CD14-positive monocyte (primary cell): ENCODE results near the gene LDLRAD4. TPM values are rescaled to one million over a fixed set of nuclear protein-coding genes. Genes with fewer than 3 reads are reported as not detected.

ENCODE experiments used
- DNase-seq, 3 donors: peaks; one replicate each; pipeline ENCODE4 v3.0.0-alpha.2; 2011 to 2022
- H2AFZ ChIP-seq: 2 replicates; pipeline ENCODE4 v1.6.0; 2012; ENCODE audit warnings: mild to moderate bottlenecking, low read depth, low read length, inconsistent platforms; ENCODE audit not compliant: insufficient read depth, poor library complexity, severe bottlenecking
- H3K27ac ChIP-seq, 2 donors: 1 replicate in 1 of 2; 2 replicates in 1 of 2; pipeline ENCODE4 v1.5.1; 2012 to 2013; ENCODE audit warnings: low read length in 2 of 2, control low read depth in 1 of 2, inconsistent platforms in 1 of 2, low read depth in 1 of 2, mild to moderate bottlenecking in 1 of 2
- H3K27me3 ChIP-seq, 2 donors: one replicate each; pipeline versions ENCODE4 v1.6.0 to v1.6.1; 2011 to 2013; ENCODE audit warnings: low read length in 2 of 2; ENCODE audit not compliant: control insufficient read depth in 2 of 2, insufficient read depth in 2 of 2
- H3K36me3 ChIP-seq, 2 donors: replicated peaks in 1 of 2; 1 replicate in 1 of 2; 2 replicates in 1 of 2; pipeline versions ENCODE4 v1.5.1 to v1.6.1; 2012 to 2013; ENCODE audit warnings: low read length in 2 of 2, control low read depth in 1 of 2, inconsistent platforms in 1 of 2, mild to moderate bottlenecking in 1 of 2; ENCODE audit not compliant: insufficient read depth in 2 of 2, control insufficient read depth in 1 of 2
- H3K4me1 ChIP-seq, 2 donors: 1 replicate in 1 of 2; 2 replicates in 1 of 2; pipeline versions ENCODE4 v1.5.1 to v1.6.1; 2012 to 2013; ENCODE audit warnings: low read length in 2 of 2, control low read depth in 1 of 2, inconsistent platforms in 1 of 2, mild to moderate bottlenecking in 1 of 2, moderate library complexity in 1 of 2; ENCODE audit not compliant: insufficient read depth in 2 of 2, control insufficient read depth in 1 of 2
- H3K4me2 ChIP-seq: replicated peaks from 2 replicates; pipeline ENCODE3; 2012; ENCODE audit warnings: low read length, moderate library complexity, mild to moderate bottlenecking; ENCODE audit not compliant: poor library complexity, severe bottlenecking; ENCODE audit errors: extremely low read depth
- H3K4me3 ChIP-seq, 3 experiments: fragments of 200-600 bp in 1 of 3; sonication (generic) in 1 of 3; replicated peaks in 1 of 3; 1 replicate in 2 of 3; 2 replicates in 1 of 3; pipeline ENCODE4 v1.5.1; 2011 to 2013; ENCODE audit warnings: low read length in 3 of 3, mild to moderate bottlenecking in 3 of 3, control low read depth in 2 of 3, low read depth in 2 of 3, inconsistent platforms in 1 of 3, moderate library complexity in 1 of 3
- H3K79me2 ChIP-seq: 2 replicates; pipeline ENCODE4 v1.6.0; 2012; ENCODE audit warnings: mild to moderate bottlenecking, control low read depth, inconsistent platforms, low read length, moderate library complexity; ENCODE audit not compliant: insufficient read depth
- H3K9ac ChIP-seq: 2 replicates; pipeline ENCODE4 v1.6.0; 2017; ENCODE audit warnings: low read length, mild to moderate bottlenecking; ENCODE audit not compliant: insufficient read depth, poor library complexity, severe bottlenecking
- H3K9me3 ChIP-seq, 2 donors: replicated peaks in 1 of 2; 1 replicate in 1 of 2; 2 replicates in 1 of 2; pipeline versions ENCODE4 v1.5.1 to v1.6.1; 2012 to 2013; ENCODE audit warnings: low read length in 2 of 2, control low read depth in 1 of 2; ENCODE audit not compliant: control insufficient read depth in 1 of 2, insufficient read depth in 1 of 2
- H4K20me1 ChIP-seq: 2 replicates; pipeline ENCODE4 v1.6.0; 2012; ENCODE audit warnings: mild to moderate bottlenecking, low read length, control low read depth, moderate library complexity; ENCODE audit not compliant: insufficient read depth
- H3K27ac Mint-ChIP-seq, 7 donors: one replicate each; pipeline ENCODE4 v1.8.0; 2020; ENCODE audit warnings: mild to moderate bottlenecking in 7 of 7, mixed read lengths in 7 of 7, moderate library complexity in 6 of 7, inconsistent platforms in 2 of 7
- H3K27me3 Mint-ChIP-seq, 3 donors: one replicate each; pipeline ENCODE4 v1.8.0; 2021 to 2022; ENCODE audit warnings: low read depth in 3 of 3, mild to moderate bottlenecking in 3 of 3, mixed read lengths in 3 of 3, moderate library complexity in 3 of 3, inconsistent platforms in 1 of 3
- H3K36me3 Mint-ChIP-seq, 2 donors: one replicate each; pipeline ENCODE4 v1.8.0; 2020; ENCODE audit warnings: mixed read lengths in 2 of 2, inconsistent platforms in 1 of 2, mild to moderate bottlenecking in 1 of 2
- H3K4me1 Mint-ChIP-seq: one replicate; pipeline ENCODE4 v1.8.0; 2020; ENCODE audit warnings: mild to moderate bottlenecking, mixed read lengths
- H3K4me3 Mint-ChIP-seq, 2 donors: one replicate each; pipeline ENCODE4 v1.8.0; 2020; ENCODE audit warnings: mild to moderate bottlenecking in 2 of 2, mixed read lengths in 2 of 2, moderate library complexity in 1 of 2
- H3K9me3 Mint-ChIP-seq, 7 donors: one replicate each; pipeline ENCODE4 v1.8.0; 2020 to 2022; ENCODE audit warnings: mixed read lengths in 7 of 7, mild to moderate bottlenecking in 6 of 7, moderate library complexity in 6 of 7, inconsistent platforms in 2 of 7
- WGBS: methylation state at CpG from one replicate; pipeline ENCODE4 v1.1.5; 2013; ENCODE audit warnings: missing lambda C conversion rate; ENCODE audit not compliant: insufficient coverage; 5-methylcytosine and 5-hydroxymethylcytosine counted together
- intact Hi-C, 2 donors: fragments of 100-400 bp; cut with micrococcal nuclease; formaldehyde crosslinking; loops; one replicate each; pipeline versions ENCODE4 v1.15.0 to v1.15.1; 2023
- polyA plus RNA-seq, 3 donors: library from polyadenylated mRNA; depleted of rRNA in 1 of 3; unstranded in 2 of 3; stranded (reverse) in 1 of 3; fragments of 300-500 nt in 2 of 3; fragments of >200 nt in 1 of 3; fragmentation: Illumina TruSeq in 2 of 3; gene quantifications; 1 replicate in 2 of 3; 2 replicates in 1 of 3; pipeline ENCODE4 v1.2.3, GENCODE V29; 2012 to 2021
- TF ChIP-seq, protein P1 (sequence below): fragments of 200-600 bp; IDR thresholded peaks from one replicate; pipeline ENCODE4 v1.8.0; 2022; ENCODE audit warnings: antibody characterized with exemption, mild to moderate bottlenecking

Gene LDLRAD4
- polyA plus RNA-seq, 3 donors = 13.5 to 15.4 (median 13.8) TPM

DNA sequence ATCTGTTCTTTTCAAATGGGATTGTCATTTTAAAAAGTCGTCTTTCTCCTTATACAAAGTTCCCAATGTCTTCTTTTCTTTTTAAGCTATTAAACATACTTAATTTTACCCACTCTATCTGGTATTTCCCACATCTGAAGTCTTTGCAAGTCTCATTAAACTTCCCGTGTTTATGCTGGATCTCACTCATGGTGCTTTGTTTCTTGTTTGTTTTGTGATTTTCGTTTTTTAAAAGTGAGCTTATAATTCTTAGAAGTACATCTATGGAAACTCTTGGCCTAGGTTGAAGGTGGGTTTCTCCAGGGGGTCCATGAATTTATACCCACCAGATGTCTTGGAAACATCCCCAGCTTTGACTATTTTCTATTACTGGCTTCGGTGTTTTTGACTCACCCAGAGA is 299.8 kb downstream of the LDLRAD4 start:
- Histone ChIP-seq H3K4me3 (no peak overlapping the region), H2AFZ (no peak overlapping the region), H3K9me3 (peaks cover 0 to 8% of the 10 kb centered on the region in 2 donors), H3K4me2 (no peak overlapping the region), H3K4me1 (no peaks in the 10 kb centered on the region), H3K27ac (no peak overlapping the region), H3K79me2 (no peaks in the 10 kb centered on the region), H4K20me1 (peaks cover 47% of the 10 kb centered on the region), H3K36me3 (peaks cover 26 to 36% of the 10 kb centered on the region in 2 donors), H3K9ac (no peak overlapping the region), H3K27me3 (no peaks in the 10 kb centered on the region)
- H3K4me3 Mint-ChIP-seq = no peak overlapping the region
- H3K4me1 Mint-ChIP-seq = peaks cover 11% of the 10 kb centered on the region
- intact Hi-C loops = no loop called here
- TF ChIP-seq, protein P1, sequence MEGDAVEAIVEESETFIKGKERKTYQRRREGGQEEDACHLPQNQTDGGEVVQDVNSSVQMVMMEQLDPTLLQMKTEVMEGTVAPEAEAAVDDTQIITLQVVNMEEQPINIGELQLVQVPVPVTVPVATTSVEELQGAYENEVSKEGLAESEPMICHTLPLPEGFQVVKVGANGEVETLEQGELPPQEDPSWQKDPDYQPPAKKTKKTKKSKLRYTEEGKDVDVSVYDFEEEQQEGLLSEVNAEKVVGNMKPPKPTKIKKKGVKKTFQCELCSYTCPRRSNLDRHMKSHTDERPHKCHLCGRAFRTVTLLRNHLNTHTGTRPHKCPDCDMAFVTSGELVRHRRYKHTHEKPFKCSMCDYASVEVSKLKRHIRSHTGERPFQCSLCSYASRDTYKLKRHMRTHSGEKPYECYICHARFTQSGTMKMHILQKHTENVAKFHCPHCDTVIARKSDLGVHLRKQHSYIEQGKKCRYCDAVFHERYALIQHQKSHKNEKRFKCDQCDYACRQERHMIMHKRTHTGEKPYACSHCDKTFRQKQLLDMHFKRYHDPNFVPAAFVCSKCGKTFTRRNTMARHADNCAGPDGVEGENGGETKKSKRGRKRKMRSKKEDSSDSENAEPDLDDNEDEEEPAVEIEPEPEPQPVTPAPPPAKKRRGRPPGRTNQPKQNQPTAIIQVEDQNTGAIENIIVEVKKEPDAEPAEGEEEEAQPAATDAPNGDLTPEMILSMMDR = no peak
- H3K36me3 Mint-ChIP-seq = peaks cover 45 to 56% of the 10 kb centered on the region in 2 donors
- WGBS = no CpG with 5 or more reads among the region's 4 CpGs
- H3K27ac Mint-ChIP-seq = no peak overlapping the region
- peaks cover 7 to 17% (median 13%) of the 10 kb centered on the region in 7 donors for H3K9me3 Mint-ChIP-seq
- DNase-seq = no peak
- no peaks in the 10 kb centered on the region for H3K27me3 Mint-ChIP-seq

DNA sequence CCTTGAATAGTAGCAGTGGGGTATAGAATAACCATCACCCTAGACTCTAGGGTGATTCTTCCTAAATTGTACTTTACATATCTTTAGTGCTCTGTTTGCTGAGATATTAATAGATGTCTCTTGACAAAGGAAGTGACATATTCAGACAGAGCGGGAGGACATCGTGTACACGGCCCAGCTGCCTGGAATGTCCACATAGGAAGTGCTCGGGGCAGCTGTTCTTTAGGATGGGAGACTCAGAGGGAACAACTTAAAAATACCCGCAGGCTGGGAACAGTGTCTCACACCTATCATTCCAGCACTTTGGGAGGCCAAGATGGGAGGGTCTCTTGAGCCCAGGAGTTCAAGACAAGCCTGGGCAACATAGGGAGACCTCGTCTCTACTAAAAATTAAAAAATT is 301.7 kb downstream of the LDLRAD4 start:
- Histone ChIP-seq H3K79me2 (no peaks in the 10 kb centered on the region), H3K9me3 (peaks cover 0 to 8% of the 10 kb centered on the region in 2 donors), H2AFZ (no peak overlapping the region), H3K27me3 (no peaks in the 10 kb centered on the region), H3K27ac (no peak overlapping the region), H3K4me1 (no peaks in the 10 kb centered on the region), H4K20me1 (peaks cover 35% of the 10 kb centered on the region), H3K4me2 (no peak overlapping the region), H3K4me3 (no peak overlapping the region), H3K9ac (no peak overlapping the region), H3K36me3 (peaks cover 17 to 20% of the 10 kb centered on the region in 2 donors)
- intact Hi-C loops = no loop called here
- Mint-ChIP-seq H3K4me1 (peaks cover 11% of the 10 kb centered on the region), H3K27me3 (no peaks in the 10 kb centered on the region), H3K4me3 (no peak overlapping the region), H3K27ac (peak overlapping the region in 1 of 7 donors; percentile 43), H3K36me3 (peaks cover 48 to 50% of the 10 kb centered on the region in 2 donors), H3K9me3 (peaks cover 7 to 17% (median 13%) of the 10 kb centered on the region in 7 donors)
- 100% methylated on average over 1 of the region's 6 CpGs for WGBS
- no peak for DNase-seq
- TF ChIP-seq, protein P1 = no peak
